ENCODE data around the gene VEPH1.

GRCh38 chr3:157420606-157421130 lies 82.5 kb downstream of the VEPH1 start:
- TF ChIP-seq EZH2 (IDR thresholded peaks at IDR 0.05; ENCODE audit: borderline replicate concordance, insufficient read depth, low read depth, low read length, poor library complexity, severe bottlenecking) (no peak), CTCF (IDR thresholded peaks at IDR 0.05) (no peak)

All from B cell (primary cell).